ENCODE measurements around the gene SATB1.

GRCh38 chr3:18446149-18446825, 21.1 kb upstream of the SATB1 start:
- TF ChIP-seq CTCF (IDR thresholded peaks at IDR 0.05) (no peak), POLR2A (IDR thresholded peaks at IDR 0.05) (no peak)
